GM18498 (cell line): ENCODE results near the gene KRTAP5-3.
"Not testable (repeated sequence)": the region's sequence is repeated elsewhere in the genome, so short reads cannot be mapped to it uniquely, and the experiment has no call there.

Source experiments
- ATAC-seq: cut with Tn5 transposase; IDR thresholded peaks from one replicate; pipeline ENCODE4 v1.9.1; 2021; ENCODE audit warnings: mild to moderate bottlenecking, moderate library complexity; ENCODE audit not compliant: unreplicated experiment

KRTAP5-3 gene, protein sequence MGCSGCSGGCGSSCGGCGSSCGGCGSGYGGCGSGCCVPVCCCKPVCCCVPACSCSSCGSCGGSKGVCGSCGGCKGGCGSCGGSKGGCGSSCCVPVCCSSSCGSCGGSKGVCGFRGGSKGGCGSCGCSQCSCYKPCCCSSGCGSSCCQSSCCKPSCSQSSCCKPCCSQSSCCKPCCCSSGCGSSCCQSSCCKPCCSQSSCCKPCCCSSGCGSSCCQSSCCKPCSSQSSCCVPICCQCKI

DNA sequence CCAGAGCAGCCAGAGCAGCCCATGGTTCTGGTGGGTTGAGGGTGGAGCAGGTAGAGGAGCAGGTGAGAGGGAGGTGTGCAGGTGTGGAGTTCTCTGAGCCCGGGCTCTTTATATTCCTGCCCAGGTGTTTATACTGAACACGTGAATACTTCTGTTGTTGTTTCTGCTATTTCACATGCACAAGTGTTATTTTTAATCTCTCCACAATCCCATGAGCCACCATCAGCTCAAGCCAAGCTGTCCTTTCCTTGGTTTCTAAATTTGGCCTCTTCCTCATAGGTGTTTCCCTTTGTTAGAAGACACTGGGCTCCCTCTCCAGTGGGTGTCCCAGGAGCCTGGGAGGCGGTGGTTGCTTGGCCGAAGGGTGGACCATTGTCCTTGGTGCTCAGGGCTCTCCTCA is at the start of gene KRTAP5-3:
Gene KRTAP5-3 (minus strand): TSS at position 101 of the 400 bp plus-strand sequence. CDS start 78 bp downstream, at position 23.
- ATAC-seq = no peak

DNA sequence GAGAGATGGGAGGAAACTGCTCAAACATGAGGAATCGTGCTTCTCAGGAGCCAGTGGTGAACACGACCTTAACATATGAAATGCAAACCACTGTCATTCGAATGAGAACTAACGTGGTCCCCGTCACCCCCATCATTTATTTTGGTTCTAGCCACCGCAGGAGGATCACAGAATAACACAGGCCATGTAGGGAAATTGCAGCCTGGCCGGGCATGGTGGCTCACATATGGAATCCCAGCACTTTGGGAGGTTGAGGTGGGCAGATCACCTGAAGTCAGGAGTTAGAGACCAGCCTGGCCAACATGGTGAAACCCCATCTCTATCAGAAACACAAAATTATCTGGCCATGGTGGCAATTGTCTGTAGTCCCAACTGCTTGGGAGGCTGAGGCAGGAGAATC is 48.4 kb upstream of the KRTAP5-3 start:
- ATAC-seq = no peak

DNA sequence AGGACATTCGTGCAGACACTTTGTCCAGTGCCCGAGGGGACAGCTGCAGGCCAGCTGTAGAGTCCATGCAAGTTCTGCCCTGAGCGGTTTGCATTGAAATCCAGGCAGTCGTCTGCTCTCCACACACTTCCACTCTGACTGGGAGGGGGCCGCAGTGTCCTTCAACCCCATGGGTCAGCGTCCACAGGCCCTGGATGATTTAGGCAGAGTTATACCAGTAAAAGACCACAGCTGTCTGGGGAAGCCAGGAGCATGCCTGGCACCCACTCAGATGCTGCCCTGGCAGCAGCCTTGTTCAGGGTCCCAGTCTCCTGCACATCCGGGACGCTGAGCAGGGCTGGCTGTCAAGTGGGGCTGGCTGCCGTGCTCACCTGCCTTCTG is 47.8 kb upstream of the KRTAP5-3 start:
- no peak for ATAC-seq

DNA sequence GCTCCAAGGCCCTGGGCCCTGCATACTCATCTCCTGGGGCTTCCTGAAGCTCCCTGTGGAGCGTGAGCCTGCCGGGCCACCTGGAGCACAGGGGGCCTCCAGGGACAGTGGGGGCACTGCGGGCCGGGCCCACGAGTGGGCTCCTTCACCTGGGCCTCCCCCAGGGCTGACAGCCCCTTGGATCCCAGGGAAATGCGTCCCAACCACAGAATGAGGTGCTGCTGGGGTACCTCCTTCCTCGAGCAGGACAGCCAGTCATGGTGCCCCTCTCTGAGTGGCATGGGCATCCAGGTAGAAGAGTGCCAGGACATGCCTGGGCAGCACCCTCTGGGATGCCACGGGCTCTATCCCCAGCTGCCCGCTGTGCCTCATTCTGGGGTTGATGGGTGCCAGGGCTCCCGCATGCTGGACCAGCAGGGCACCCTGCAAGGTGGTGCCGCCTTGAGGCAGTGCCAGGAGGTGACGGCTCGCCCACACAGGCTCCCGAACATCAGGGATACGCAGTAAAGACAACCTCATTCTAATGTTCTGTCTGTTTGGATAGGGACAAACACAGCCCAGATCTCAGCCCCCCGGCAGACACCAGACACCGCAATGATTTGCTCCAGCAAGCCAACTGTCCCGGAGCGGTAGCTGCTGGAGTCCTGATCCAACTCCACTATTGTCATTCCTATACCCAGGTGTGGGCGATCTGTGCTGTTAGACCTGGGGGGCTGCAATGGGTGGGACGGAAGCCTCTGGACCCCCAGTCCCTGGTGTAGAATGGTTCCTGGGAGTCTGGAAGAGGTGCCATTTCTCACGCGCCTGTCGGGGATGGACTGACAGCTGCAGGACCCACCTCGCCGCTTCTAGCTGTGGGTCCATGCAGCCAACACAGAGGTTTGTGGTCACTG is 47.2 kb upstream of the KRTAP5-3 start:
- no peak for ATAC-seq

DNA sequence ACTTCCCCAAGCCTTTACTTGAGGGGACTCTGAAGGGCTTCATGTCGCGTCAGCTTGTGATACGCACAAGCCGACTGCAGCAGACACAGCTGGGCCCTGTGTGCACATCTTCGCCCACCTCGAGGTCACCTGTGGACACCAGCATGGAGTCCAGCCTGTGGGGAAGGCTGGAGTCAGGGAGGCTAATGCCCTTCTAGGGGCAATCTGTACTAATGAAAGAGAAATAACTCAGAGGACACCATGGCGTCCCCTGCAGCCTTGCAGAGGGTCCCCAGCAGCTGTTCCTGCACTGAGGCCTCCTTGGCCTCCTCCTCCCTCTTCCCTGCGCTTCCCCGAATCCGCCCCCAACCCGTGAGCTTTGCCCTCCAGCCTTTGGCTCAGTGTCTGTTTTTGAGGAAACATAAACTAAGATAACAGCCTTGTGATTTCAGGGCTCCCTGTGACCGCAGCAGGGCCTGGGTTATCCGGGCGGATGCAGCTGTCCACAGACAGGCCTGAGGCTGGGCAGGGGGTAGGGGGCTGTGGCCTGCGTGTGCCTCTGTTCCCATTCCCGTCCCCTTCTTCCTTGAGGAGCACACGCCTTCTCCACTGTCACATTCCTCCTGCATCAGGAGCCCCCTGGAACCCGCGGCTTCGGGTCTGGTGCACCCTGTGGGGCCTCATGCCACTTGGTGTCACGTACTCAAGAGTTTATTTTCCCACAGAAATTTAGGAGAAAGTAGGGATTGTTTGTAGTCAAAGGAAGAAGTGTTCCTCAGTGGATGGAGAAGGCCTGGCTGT is 46.3 kb upstream of the KRTAP5-3 start:
- ATAC-seq = no peak

DNA sequence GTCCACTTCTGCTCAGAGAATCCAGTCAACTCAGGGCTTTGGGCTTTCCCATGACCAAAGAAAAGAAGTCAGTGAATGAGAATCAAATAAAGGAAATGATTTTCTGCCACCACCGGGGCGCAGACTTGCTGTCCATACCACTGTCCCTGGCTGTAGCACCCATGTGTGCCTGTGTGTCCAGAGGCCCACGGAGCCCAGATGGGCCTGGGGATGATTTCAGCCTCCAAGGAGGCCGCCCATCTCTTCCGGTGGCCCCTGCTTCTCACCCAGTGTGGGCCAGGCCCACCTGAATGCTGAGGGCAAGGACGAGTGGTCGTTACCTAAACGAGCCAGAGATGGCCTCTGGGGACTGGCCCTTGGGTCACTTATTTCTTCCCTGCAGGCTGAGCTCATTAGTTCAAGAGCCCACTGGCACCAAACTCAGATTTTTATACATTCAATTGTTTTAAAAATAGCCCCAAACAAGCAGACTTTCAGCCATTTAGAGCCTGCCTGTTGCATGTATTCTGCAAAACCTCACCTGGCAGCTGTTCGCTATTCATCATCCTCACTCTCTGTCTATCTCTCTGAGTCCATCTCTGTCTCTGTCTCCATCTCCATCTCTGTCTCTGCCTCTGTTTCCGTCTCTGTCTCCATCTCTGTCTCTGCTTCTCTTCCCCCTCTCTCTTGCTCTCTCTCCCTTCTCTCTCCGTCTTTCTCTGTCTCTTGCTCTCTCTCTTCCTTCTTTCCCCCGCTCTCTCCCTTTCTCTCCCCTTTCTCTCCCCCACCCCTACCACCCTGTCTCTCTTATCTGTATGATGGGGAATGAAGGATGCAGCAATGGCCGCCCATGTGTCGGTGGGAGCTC is 45.5 kb upstream of the KRTAP5-3 start:
- no peak for ATAC-seq

DNA sequence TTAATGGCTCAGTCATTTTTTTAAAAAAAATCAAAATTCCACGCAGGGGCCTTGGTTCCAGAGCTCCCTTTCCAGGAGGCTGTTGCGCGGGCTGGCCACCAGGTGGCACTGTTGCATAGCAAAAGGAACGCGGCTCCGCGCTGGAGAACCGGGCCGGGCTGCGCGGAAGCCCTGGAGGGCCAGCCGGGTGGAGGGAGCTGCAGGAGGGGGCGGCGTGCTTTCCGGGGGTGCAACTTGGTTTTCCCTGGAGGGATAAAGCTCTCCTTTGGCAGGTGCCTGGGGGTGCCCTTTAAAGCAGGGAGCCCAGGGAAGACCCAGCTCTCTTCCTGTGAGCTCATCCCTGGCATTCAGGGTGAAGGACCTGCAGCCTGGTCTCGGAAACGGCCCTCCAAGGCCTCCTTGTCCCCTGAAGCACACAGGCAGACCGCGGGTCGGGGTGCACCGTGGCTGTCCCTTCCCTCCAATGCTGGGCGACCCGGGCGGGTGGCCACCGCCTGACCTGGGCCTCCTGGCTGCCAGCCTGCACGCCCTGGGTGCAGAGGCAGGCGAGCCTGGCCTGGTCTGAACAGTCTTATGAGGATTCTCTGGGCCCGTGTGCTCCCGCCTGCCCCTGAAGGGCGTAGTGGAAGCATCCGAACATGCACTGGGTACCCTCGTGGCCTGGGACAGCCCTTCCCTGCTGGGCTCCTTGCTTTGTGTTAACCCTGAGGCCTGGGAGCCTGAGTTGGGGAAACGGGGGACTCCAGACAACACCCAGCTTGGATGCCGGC is 44.7 kb upstream of the KRTAP5-3 start:
- no peak for ATAC-seq

DNA sequence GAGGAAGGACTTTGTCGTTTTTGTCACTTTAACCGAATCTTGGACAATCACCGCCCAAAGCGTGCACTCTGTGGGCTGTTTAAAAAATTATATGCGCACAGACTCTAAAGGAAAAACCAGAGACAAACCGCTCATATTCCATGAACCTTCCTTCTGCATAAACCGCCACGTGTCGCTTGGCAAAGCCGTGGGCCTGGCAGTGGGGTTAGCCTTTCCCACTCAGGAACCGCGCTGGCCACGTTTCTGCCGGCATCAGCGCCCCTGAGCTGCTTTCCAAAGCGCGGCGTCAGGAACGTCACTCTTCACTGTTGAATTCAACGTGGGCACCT is 44.1 kb upstream of the KRTAP5-3 start:
- no peak for ATAC-seq

DNA sequence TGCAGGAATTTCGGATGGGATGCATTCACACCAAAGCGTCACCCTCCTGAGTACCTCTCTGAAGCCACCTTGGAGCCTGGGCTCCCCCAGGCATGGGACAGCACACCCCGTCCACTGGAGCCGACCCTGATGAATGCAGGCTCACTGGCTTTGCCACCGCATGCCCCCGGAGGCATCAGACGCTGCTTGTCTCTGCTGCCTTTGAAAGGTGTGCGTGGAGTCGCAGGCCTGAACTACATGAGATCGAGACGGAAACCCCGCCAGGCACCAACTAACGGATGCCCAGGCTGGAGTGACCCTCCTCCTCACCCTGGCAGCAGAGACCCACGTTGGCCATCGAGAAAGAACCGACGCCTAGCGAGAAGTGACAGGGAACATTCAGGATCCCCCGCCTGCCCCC is 43.8 kb upstream of the KRTAP5-3 start:
- no peak for ATAC-seq

DNA sequence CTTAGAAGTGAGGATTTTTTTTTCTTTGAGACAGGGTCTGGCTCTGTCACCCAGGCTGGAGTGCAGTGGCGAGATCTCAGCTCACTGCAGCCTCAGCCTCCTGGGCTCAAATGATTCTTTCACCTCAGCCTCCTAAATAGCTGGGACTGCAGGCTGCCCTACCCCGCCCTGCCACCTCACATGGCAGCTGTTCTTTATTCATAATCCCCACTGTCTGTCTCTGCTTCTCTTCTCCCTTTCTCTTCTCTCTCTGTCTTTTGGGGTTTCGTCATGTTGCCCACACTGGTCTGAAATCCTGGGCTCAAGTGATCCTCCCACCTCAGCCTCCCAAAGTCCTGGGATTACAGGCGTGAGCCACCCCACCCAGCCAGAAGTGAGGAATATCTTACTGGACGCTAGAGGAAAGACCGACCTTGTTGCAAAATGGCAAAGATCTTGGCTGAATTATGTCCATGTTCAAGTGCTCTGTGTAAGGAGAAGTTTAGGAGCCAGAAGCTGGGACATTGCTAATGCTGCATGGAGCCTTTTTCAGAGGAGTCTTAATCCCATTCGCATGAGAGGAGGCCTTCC is 43.2 kb upstream of the KRTAP5-3 start:
- ATAC-seq = no peak

DNA sequence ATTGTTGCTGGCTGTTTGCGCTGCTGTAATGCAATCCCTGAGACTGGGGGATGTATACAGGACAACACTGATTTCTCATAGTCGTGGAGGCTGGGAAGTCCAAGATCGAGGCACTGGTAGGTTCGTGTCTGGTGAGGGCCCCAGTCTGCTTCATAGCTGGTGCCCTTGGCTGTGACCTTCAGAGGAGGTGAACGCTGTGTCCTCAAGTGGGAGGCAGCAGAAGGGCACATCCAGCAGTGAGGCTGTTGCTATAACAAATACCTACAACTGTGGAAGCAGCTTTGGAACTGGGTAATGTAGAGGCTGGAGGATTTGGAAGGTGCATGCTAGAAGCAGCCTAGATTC is 42.6 kb upstream of the KRTAP5-3 start:
- no peak for ATAC-seq

DNA sequence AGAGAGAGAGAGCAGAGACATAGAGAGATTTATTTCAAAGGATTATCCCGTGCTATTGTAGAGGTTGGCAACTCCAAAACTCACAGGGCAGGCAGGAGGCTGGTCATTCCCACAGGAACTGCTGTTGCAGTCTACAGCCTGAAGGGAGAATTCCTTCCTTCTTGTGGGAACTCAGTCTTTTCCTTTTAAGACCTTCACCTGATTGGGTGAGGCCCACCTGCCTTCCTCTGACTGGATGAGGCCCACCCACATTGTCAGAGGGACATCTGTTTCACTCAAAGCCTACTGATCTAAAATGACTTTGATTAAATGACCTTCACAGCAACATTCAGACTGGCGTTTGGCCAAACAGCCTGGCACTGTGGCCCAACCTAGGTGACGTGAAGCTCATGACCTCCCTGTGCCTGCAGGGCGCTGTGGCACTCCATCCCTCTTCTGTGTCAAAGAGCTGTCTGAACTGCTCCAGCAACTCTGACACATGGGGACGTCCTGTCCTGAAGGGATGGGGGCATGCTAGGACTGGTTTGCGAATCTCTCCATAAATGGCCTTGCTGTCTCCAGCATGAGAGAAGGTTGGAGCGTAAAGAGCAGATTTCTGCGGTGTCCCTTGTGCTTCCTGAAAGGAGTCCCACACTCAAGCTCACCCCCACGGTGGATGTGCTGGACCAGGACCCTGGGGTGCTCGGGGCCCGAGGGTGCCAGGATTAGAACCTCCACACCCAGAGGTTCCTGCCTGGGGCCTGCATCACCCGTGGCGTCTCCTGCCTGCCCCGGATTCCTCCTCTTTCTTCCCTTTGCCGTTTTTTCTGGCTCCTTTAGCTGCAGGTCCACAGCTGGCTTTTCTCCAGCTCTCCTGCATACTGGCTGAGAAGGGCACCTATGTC is 42.0 kb upstream of the KRTAP5-3 start:
- no peak for ATAC-seq

DNA sequence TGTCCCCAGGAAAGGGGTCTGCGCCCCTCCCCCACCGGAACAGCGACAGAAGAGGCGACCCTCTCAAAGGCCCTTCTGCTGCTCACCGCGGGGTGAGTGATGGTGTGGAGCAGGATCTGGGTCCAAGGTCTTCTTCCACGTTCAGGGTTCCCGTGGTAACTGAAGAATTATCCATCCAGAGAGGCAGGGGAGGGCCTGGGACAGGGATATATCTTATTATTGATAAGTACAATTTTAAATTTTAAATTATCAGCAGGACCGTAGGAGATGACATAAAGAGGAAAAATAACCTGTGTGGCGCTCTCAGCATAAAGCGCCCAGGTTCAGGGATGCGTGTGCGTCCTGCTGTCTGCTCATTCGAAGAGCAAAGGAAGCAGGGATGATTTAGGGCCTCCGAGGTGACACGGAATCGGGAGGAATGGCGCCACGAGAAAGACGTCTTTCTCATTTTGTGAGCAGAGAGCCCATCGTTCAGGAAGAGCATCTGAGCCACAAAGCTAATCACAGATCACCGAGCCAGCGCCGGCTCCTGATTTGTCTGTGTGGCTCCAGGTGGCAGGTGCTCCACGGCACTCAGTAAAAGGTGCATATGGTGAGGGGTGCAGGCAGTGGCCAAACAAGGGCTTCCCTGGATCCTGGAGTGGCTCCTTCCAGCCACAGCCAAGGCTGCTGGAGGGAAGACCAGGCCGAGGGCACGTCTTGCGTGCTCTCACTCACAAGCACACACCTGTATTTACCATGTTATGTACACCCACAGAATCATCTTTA is 40.6 kb upstream of the KRTAP5-3 start:
- no peak for ATAC-seq

DNA sequence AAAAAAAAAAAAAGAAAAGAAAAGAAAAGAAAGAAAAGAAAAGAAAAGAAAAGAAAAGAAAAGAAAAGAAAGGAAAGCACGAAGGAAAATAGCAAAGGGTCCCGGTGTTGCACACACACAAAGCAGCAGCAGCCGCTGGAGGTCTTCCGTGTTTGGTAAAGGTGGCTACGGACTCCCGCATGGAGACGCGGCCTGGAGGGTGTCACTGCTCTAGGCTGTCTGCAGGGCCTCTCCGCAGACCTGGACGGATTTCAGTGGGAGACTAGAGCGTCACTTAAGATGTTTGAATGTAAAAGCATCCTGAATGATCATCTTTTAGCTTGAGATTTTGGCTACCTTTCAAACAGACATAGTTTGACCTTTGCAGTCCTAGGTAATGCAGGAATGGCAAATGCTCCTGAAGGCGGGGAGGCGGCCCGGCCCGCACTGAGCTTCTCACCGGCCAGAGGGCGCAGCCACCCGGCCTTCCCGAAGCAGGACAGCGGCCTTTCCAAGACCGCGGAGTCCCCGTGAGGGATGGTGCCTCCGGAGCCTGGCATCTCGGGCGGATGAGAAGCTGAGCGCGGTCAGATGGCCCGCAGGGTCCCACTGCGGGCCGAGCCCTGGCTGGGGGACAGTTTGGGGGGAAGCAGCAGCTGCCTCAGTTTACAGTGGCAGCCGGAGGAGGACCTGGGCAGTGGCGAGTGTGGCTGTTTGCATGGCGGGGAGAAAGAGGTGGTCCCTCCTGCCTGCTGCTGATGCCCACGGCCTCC is 39.8 kb upstream of the KRTAP5-3 start:
- no peak for ATAC-seq

DNA sequence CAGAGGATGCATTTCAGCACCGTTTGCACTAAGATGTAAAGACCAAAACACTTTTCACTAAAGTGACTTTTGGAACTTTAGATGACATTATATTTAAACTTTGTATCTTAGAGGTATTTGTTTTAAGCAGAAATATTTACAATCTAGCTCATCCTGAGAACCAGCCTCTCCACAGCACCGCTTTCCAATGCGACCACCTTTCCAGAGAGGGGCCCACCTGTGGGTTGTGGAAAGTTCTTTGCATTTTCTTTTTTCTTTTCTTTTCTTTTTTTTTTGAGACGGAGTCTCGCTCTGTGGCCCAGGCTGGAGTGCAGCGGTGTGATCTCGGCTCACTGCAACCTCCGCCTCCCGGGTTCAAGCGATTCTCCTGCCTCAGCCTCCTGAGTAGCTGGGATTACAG is 38.3 kb upstream of the KRTAP5-3 start:
- ATAC-seq = not testable (repeated sequence)

DNA sequence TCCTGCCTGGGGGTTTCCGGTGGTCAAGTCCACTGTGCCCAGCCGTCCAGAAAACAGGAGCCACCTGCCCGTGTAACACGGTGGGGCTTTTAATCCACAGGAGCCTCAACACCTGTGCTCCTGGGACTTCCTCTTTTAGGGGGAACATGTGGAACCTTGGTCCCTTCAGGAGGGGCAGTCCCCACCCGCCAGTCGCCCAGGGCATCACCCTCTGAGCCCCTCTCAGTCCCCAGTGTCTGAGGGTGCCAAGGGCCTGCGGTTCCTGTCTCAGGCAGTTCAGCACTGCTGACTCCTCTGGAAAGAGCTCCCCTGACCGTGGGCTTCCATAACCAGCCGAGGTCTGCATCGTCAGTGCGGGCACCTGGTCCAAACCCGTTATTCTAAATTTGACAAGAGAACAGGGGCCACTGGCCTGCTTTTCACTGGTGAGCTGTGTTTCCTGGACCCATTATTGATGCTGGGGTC is 37.1 kb upstream of the KRTAP5-3 start:
- ATAC-seq = no peak

DNA sequence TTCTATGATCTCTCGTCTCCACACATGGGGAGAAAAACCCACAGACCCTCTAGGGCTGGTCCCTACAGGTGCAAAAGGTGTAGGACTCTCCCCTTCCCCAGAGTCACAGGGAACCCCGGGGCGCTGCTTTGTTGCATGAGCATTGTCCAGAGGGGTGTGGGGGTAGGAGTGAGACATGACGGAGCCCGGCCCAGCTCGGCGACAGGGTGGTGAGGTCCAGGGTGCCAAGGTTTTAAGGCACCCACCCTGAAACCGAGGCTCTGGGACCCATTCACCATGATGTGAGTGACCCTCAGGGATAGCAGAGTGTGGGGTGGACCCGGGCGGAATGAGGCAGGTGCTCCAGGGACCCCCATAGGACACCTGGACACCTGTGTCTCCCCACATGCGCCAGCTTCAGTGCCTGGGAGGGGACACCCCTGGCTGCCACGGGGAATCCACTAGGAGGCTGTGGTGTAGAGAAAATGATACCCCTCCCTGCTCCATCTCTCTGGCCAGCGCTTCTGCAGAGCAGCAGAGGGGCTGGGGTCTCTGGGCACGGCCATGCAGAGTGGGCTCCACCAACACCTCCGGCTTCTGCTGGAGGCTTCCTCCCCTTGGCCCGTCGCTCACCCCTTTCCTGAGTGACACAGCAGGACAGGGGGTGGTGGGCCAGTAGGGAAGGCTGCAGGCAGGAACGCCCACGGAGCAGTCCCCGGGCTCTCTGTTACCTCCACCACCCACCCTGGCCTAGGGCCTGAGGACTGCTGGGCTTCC is 36.5 kb upstream of the KRTAP5-3 start:
- no peak for ATAC-seq
